ENCODE data around the gene TAF1A. TPM values are rescaled to one million over a fixed set of nuclear protein-coding genes. Genes with fewer than 3 reads are reported as not detected.

The TAF1A gene
- polyA plus RNA-seq (2013, experiment 1 of 2) = 11.5 TPM
- 10.8 TPM for polyA plus RNA-seq (2013, experiment 2 of 2)

DNA sequence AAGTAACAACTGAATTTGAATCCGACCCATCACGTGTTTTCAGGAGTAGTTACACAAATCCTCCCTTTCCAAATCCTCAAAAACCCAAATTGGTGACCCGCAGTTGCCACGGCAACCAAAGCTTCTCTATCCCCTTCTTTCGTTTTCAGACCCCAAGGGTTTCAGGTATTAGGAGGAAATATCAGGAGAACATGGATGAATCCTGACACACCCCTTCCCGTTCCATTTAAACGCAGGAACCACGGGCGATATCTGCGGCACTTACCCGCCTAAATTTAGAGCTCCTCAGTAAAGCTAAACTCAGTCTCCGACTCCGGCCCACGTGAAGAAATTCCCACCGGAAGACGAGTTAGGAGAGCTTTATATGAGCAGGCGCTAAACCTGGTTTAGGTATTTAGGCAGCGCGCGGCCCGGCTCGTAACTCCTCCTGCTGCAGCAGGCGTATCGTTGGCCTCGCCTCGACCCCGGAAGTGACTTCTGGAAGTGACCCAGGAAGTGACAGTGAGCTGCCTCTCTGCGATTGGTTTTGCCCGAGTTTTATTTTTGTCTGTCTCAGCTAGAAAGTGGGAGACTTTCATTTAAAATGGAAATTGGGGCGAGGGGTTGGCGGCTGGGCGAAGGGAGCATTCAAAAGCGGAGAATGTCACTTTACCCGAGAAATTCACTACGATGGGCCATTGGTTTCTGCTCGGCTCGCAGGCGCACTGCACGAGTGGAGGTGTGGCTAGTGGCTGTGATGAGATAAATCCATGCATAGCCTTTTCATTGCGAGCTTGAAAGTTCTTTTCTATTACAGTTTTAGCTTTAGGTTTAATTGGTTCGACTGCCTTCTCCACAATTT is at the start of gene TAF1A:
Gene TAF1A, minus strand, starts transcription at position 472 of the 841 bp plus-strand sequence.
- peak within 1 kb of the TSS; percentile 89 for H3K4me3 ChIP-seq (ENCODE audit: low read length)
- peak within 1 kb of the TSS; percentile 80 for H3K9ac ChIP-seq (ENCODE audit: low read depth, low read length)
- under 1% methylated on average over 41 of the region's 41 CpGs for WGBS
- peaks cover 12% of the 10 kb centered on the region; the same call in 1 of the 2 replicates for H3K27me3 ChIP-seq (ENCODE audit: insufficient read depth, low read length)
- H3K36me3 ChIP-seq (ENCODE audit: insufficient read depth, low read length) = peaks cover 36% of the 10 kb centered on the region
- peak within 1 kb of the TSS; percentile 84 for H3K27ac ChIP-seq (ENCODE audit: low read depth, low read length)
- H3K9me3 ChIP-seq (ENCODE audit: insufficient read depth, low read depth, low read length) = peaks cover 2% of the 10 kb centered on the region; the same call in 1 of the 2 replicates
- peaks cover 4% of the 10 kb centered on the region; the same call in 1 of the 2 replicates for H3K4me1 ChIP-seq (ENCODE audit: insufficient read depth, low read length)

- Histone ChIP-seq H3K9ac (ENCODE audit: low read depth, low read length) (no peak overlapping the region), H3K4me3 (ENCODE audit: low read length) (no peak overlapping the region), H3K27me3 (ENCODE audit: insufficient read depth, low read length) (no peaks in the 10 kb centered on the region), H3K27ac (ENCODE audit: low read depth, low read length) (no peak overlapping the region), H3K4me1 (ENCODE audit: insufficient read depth, low read length) (no peaks in the 10 kb centered on the region), H3K36me3 (ENCODE audit: insufficient read depth, low read length) (peaks cover 85% of the 10 kb centered on the region), H3K9me3 (ENCODE audit: insufficient read depth, low read depth, low read length) (no peaks in the 10 kb centered on the region)
- 59% methylated on average over 7 of the region's 7 CpGs for WGBS
Observed at GRCh38 chr1:222634180-222635013, 44.7 kb upstream of the TAF1A start.

GRCh38 chr1:222632749-222633148 is 43.0 kb upstream of the TAF1A start:
- Histone ChIP-seq H3K27ac (ENCODE audit: low read depth, low read length) (no peak overlapping the region), H3K36me3 (ENCODE audit: insufficient read depth, low read length) (peaks cover 85% of the 10 kb centered on the region), H3K9ac (ENCODE audit: low read depth, low read length) (no peak overlapping the region), H3K4me3 (ENCODE audit: low read length) (no peak overlapping the region), H3K27me3 (ENCODE audit: insufficient read depth, low read length) (no peaks in the 10 kb centered on the region), H3K4me1 (ENCODE audit: insufficient read depth, low read length) (no peaks in the 10 kb centered on the region), H3K9me3 (ENCODE audit: insufficient read depth, low read depth, low read length) (no peaks in the 10 kb centered on the region)
- 96% methylated on average over 2 of the region's 2 CpGs for WGBS

GRCh38 chr1:222631611-222632208 is 42.0 kb upstream of the TAF1A start:
- Histone ChIP-seq H3K9ac (ENCODE audit: low read depth, low read length) (no peak overlapping the region), H3K36me3 (ENCODE audit: insufficient read depth, low read length) (peaks cover 87% of the 10 kb centered on the region), H3K4me3 (ENCODE audit: low read length) (no peak overlapping the region), H3K4me1 (ENCODE audit: insufficient read depth, low read length) (no peaks in the 10 kb centered on the region), H3K27me3 (ENCODE audit: insufficient read depth, low read length) (no peaks in the 10 kb centered on the region), H3K9me3 (ENCODE audit: insufficient read depth, low read depth, low read length) (no peaks in the 10 kb centered on the region), H3K27ac (ENCODE audit: low read depth, low read length) (no peak overlapping the region)
- WGBS = 94% methylated on average over 3 of the region's 3 CpGs

- H3K36me3 ChIP-seq (ENCODE audit: insufficient read depth, low read length) = peaks cover 86% of the 10 kb centered on the region
Observed at GRCh38 chr1:222629921-222630535, 40.3 kb upstream of the TAF1A start.

GRCh38 chr1:222627232-222627631 is 37.5 kb upstream of the TAF1A start:
- no peak overlapping the region for H3K9ac ChIP-seq (ENCODE audit: low read depth, low read length)
- no peaks in the 10 kb centered on the region for H3K9me3 ChIP-seq (ENCODE audit: insufficient read depth, low read depth, low read length)
- peaks cover 91% of the 10 kb centered on the region for H3K36me3 ChIP-seq (ENCODE audit: insufficient read depth, low read length)
- no peaks in the 10 kb centered on the region for H3K4me1 ChIP-seq (ENCODE audit: insufficient read depth, low read length)
- H3K27me3 ChIP-seq (ENCODE audit: insufficient read depth, low read length) = no peaks in the 10 kb centered on the region
- H3K4me3 ChIP-seq (ENCODE audit: low read length) = no peak overlapping the region
- H3K27ac ChIP-seq (ENCODE audit: low read depth, low read length) = no peak overlapping the region
- 89% methylated on average over 6 of the region's 6 CpGs for WGBS

More at GRCh38 chr1:222629921-222630535, 40.3 kb upstream of the TAF1A start:
- Histone ChIP-seq H3K27me3 (ENCODE audit: insufficient read depth, low read length) (no peaks in the 10 kb centered on the region), H3K4me1 (ENCODE audit: insufficient read depth, low read length) (no peaks in the 10 kb centered on the region), H3K27ac (ENCODE audit: low read depth, low read length) (no peak overlapping the region), H3K4me3 (ENCODE audit: low read length) (no peak overlapping the region), H3K9ac (ENCODE audit: low read depth, low read length) (no peak overlapping the region), H3K9me3 (ENCODE audit: insufficient read depth, low read depth, low read length) (no peaks in the 10 kb centered on the region)
- 94% methylated on average over 7 of the region's 7 CpGs for WGBS

DNA sequence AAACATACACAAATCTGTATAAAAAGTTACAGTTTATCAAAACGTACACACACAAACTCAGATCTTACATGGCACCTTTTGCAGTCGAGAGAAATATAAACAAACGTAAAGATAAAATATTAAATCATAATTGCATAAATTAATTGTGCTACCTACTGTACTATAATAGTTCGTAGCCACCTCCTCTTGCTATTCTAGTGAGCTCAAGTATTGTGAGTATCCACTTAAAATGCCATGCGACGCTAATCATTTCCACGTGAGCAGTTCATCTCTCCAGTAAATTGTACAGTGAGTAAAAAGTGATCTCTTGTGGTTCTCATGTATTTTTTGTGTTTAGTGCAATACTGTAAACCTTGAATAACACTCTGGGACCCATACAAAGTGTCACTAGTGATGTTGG is 34.5 kb upstream of the TAF1A start:
- Histone ChIP-seq H3K36me3 (ENCODE audit: insufficient read depth, low read length) (peaks cover 76% of the 10 kb centered on the region), H3K9ac (ENCODE audit: low read depth, low read length) (no peak overlapping the region), H3K27ac (ENCODE audit: low read depth, low read length) (no peak overlapping the region), H3K4me1 (ENCODE audit: insufficient read depth, low read length) (no peaks in the 10 kb centered on the region; the same call in 1 of the 2 replicates), H3K27me3 (ENCODE audit: insufficient read depth, low read length) (no peaks in the 10 kb centered on the region), H3K9me3 (ENCODE audit: insufficient read depth, low read depth, low read length) (no peaks in the 10 kb centered on the region), H3K4me3 (ENCODE audit: low read length) (no peak overlapping the region)
- over 99% methylated on average over 6 of the region's 7 CpGs for WGBS

DNA sequence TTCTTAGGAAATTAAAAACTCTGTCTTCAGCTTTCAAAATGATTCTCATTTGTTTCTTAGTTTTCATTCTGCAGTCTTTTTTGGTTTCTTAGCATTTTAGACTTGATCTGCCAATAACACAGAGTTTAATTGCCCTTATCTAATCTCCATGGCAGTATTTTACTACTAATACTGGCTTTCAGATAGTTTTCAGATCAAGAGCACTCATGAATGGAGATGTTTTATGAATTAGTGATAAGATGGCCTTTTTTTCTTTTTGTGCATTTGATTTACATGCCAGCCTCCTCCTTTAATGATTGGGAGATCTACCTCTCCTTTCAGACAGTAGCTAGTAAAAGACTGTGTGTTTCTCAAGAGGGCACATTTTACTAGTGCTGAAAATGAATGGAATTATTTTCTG is 33.7 kb upstream of the TAF1A start:
- no peaks in the 10 kb centered on the region for H3K9me3 ChIP-seq (ENCODE audit: insufficient read depth, low read depth, low read length)
- no peak overlapping the region for H3K27ac ChIP-seq (ENCODE audit: low read depth, low read length)
- no peaks in the 10 kb centered on the region; the same call in 1 of the 2 replicates for H3K4me1 ChIP-seq (ENCODE audit: insufficient read depth, low read length)
- no peak overlapping the region for H3K9ac ChIP-seq (ENCODE audit: low read depth, low read length)
- no peaks in the 10 kb centered on the region for H3K27me3 ChIP-seq (ENCODE audit: insufficient read depth, low read length)
- no peak overlapping the region for H3K4me3 ChIP-seq (ENCODE audit: low read length)
- H3K36me3 ChIP-seq (ENCODE audit: insufficient read depth, low read length) = peaks cover 69% of the 10 kb centered on the region

DNA sequence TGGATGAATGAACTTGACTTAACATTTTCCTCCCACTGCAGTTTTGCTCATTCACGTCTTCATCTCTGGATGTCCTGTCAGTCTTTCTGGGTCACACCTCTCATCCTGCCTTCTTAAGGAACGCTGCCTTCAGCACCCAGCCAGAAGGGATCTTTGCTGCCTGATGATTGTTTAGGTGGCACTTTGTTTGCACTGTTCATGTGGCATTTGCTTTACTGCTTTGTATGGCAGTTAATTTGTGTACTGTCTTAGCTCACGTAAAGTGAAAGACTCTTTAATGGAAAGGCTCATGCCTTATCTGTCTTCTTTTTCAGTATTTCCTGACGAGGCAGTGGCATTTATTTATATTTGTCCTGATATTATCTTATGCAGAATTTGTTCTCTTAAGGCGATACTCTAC is 33.0 kb upstream of the TAF1A start:
- WGBS = 91% methylated on average over 3 of the region's 5 CpGs
- Histone ChIP-seq H3K4me3 (ENCODE audit: low read length) (no peak overlapping the region), H3K27ac (ENCODE audit: low read depth, low read length) (no peak overlapping the region), H3K36me3 (ENCODE audit: insufficient read depth, low read length) (peaks cover 62% of the 10 kb centered on the region), H3K27me3 (ENCODE audit: insufficient read depth, low read length) (no peaks in the 10 kb centered on the region), H3K9ac (ENCODE audit: low read depth, low read length) (no peak overlapping the region), H3K4me1 (ENCODE audit: insufficient read depth, low read length) (no peaks in the 10 kb centered on the region; the same call in 1 of the 2 replicates), H3K9me3 (ENCODE audit: insufficient read depth, low read depth, low read length) (no peaks in the 10 kb centered on the region)

- Histone ChIP-seq H3K9me3 (ENCODE audit: insufficient read depth, low read depth, low read length) (no peaks in the 10 kb centered on the region), H3K4me1 (ENCODE audit: insufficient read depth, low read length) (no peaks in the 10 kb centered on the region; the same call in 1 of the 2 replicates), H3K36me3 (ENCODE audit: insufficient read depth, low read length) (peaks cover 43% of the 10 kb centered on the region), H3K9ac (ENCODE audit: low read depth, low read length) (no peak overlapping the region), H3K27ac (ENCODE audit: low read depth, low read length) (no peak overlapping the region), H3K4me3 (ENCODE audit: low read length) (no peak overlapping the region), H3K27me3 (ENCODE audit: insufficient read depth, low read length) (peaks cover 15% of the 10 kb centered on the region; the same call in 1 of the 2 replicates)
- 93% methylated on average over 2 of the region's 2 CpGs for WGBS
Observed at GRCh38 chr1:222620566-222620965, 30.8 kb upstream of the TAF1A start.

Measured in HUES64 (cell line).